ENCODE results near the gene TTC22. TPM values are rescaled to one million over a fixed set of nuclear protein-coding genes. Genes with fewer than 3 reads are reported as not detected.

Gene TTC22
- total and polyA plus RNA-seq, 8 donors: 4.2 to 65.2 (median 21.6) TPM

GRCh38 chr1:54772951-54773350 lies 28.2 kb downstream of the TTC22 start:
- Histone ChIP-seq H3K4me3 (no peak overlapping the region), H3K36me3 (no peaks in the 10 kb centered on the region), H3K4me1 (peaks cover 0 to 15% (median 0%) of the 10 kb centered on the region in 4 donors), H3K9me3 (no peaks in the 10 kb centered on the region), H3K27me3 (no peaks in the 10 kb centered on the region), H3K27ac (no peak overlapping the region)
- TF ChIP-seq CTCF (IDR thresholded peaks at IDR 0.05) (no peak), POLR2AphosphoS5 (IDR thresholded peaks at IDR 0.05) (no peak), POLR2A (IDR thresholded peaks at IDR 0.05) (no peak), EP300 (IDR thresholded peaks at IDR 0.05) (no peak)
- no peak for DNase-seq
- 88 to 95% (median 94%) methylated on average over 2 of the region's 2 CpGs for WGBS, 5 donors
- intact Hi-C loops (cut with DNase I; ENCODE audit: low total_unique reads): no loop called here

GRCh38 chr1:54768093-54768492 lies 33.0 kb downstream of the TTC22 start:
- Histone ChIP-seq H3K4me1 (peaks cover 6 to 20% (median 14%) of the 10 kb centered on the region in 4 donors), H3K27ac (no peak overlapping the region), H3K9me3 (no peaks in the 10 kb centered on the region), H3K27me3 (no peaks in the 10 kb centered on the region), H3K4me3 (no peak overlapping the region), H3K36me3 (no peaks in the 10 kb centered on the region)
- TF ChIP-seq CTCF (IDR thresholded peaks at IDR 0.05) (no peak), POLR2A (IDR thresholded peaks at IDR 0.05) (no peak), POLR2AphosphoS5 (IDR thresholded peaks at IDR 0.05) (no peak), EP300 (IDR thresholded peaks at IDR 0.05) (no peak)
- 78 to 86% (median 82%) methylated on average over 5 of the region's 5 CpGs for WGBS, 5 donors
- intact Hi-C loops (cut with DNase I; ENCODE audit: low total_unique reads): no loop called here
- peak; percentile 29 to 57 for DNase-seq

GRCh38 chr1:54767526-54767925 lies 33.6 kb downstream of the TTC22 start:
- intact Hi-C loops (cut with DNase I; ENCODE audit: low total_unique reads): no loop called here

GRCh38 chr1:54766726-54767125 lies 34.4 kb downstream of the TTC22 start:
- H3K9me3 ChIP-seq: no peaks in the 10 kb centered on the region
- H3K4me1 ChIP-seq: peaks cover 6 to 26% (median 15%) of the 10 kb centered on the region in 4 donors
- H3K27me3 ChIP-seq: no peaks in the 10 kb centered on the region
- TF ChIP-seq CTCF (IDR thresholded peaks at IDR 0.05) (no peak), EP300 (IDR thresholded peaks at IDR 0.05) (no peak), POLR2A (IDR thresholded peaks at IDR 0.05) (no peak), POLR2AphosphoS5 (IDR thresholded peaks at IDR 0.05) (no peak)
- DNase-seq: no peak
- intact Hi-C loops (cut with DNase I; ENCODE audit: low total_unique reads): no loop called here
- H3K27ac ChIP-seq: no peak overlapping the region
- no peaks in the 10 kb centered on the region for H3K36me3 ChIP-seq
- WGBS, 5 donors: 25 to 42% (median 39%) methylated on average over 4 of the region's 4 CpGs
- H3K4me3 ChIP-seq: no peak overlapping the region

More at GRCh38 chr1:54767526-54767925, 33.6 kb downstream of the TTC22 start:
- DNase-seq: no peak
- Histone ChIP-seq H3K4me1 (peaks cover 6 to 25% (median 17%) of the 10 kb centered on the region in 4 donors), H3K27ac (no peak overlapping the region), H3K9me3 (no peaks in the 10 kb centered on the region), H3K36me3 (no peaks in the 10 kb centered on the region), H3K4me3 (no peak overlapping the region), H3K27me3 (no peaks in the 10 kb centered on the region)
- TF ChIP-seq POLR2AphosphoS5 (IDR thresholded peaks at IDR 0.05): no peak
- no peak for TF ChIP-seq POLR2A (IDR thresholded peaks at IDR 0.05)
- no peak for TF ChIP-seq CTCF (IDR thresholded peaks at IDR 0.05)
- no peak for TF ChIP-seq EP300 (IDR thresholded peaks at IDR 0.05)
- 46 to 60% (median 50%) methylated on average over 6 of the region's 6 CpGs for WGBS, 5 donors
